HepG2 (cell line): Measurements from ENCODE around the gene PLXNB2. TPM values are rescaled to one million over a fixed set of nuclear protein-coding genes. Genes with fewer than 3 reads are reported as not detected.

Experiments
- AGO1 ChIP-seq: fragments of 200-400 bp; formaldehyde crosslinking; IDR thresholded peaks from 2 replicates; pipeline ENCODE4 v1.6.1; 2017; ENCODE audit warnings: mild to moderate bottlenecking, low read depth, low read length, moderate library complexity; ENCODE audit not compliant: poor library complexity, severe bottlenecking
- ATF1 ChIP-seq: IDR thresholded peaks from 2 replicates; pipeline ENCODE4 v1.6.1; 2016; ENCODE audit warnings: mild to moderate bottlenecking, control low read depth
- GFI1 ChIP-seq: sonication (generic); formaldehyde crosslinking; IDR thresholded peaks from 2 replicates; pipeline ENCODE4 v1.5.0; 2020; ENCODE audit warnings: missing genetic modification reagents, mild to moderate bottlenecking, borderline replicate concordance
- ISL2 ChIP-seq: sonication (generic); formaldehyde crosslinking; IDR thresholded peaks from 2 replicates; pipeline ENCODE4 v1.5.0; 2020; ENCODE audit warnings: missing genetic modification reagents
- KMT2A ChIP-seq: sonication (generic); formaldehyde crosslinking; IDR thresholded peaks from 2 replicates; pipeline ENCODE4 v1.4.0; 2020; ENCODE audit warnings: missing genetic modification reagents
- NFE2L1 ChIP-seq: sonication (generic); formaldehyde crosslinking; IDR thresholded peaks from 2 replicates; pipeline ENCODE4 v1.4.0; 2020; ENCODE audit warnings: missing genetic modification reagents, mild to moderate bottlenecking, borderline replicate concordance
- NFYC ChIP-seq: IDR thresholded peaks from 2 replicates; pipeline ENCODE4 v1.6.1; 2016; ENCODE audit warnings: missing genetic modification reagents, missing compliant biosample characterization
- NONO ChIP-seq, 2 experiments: fragments of 450-650 bp in 1 of 2; sonication (generic) in 1 of 2; formaldehyde crosslinking in 1 of 2; IDR thresholded peaks in 1 of 2; conservative IDR thresholded peaks in 1 of 2; 2 replicates each; pipeline versions ENCODE4 v1.6.1 to v1.8.0; 2017 to 2022; ENCODE audit warnings: mild to moderate bottlenecking in 1 of 2, missing genetic modification reagents in 1 of 2, moderate library complexity in 1 of 2
- NR2F2 ChIP-seq: IDR thresholded peaks from 2 replicates; pipeline ENCODE4 v1.6.1; 2012; ENCODE audit warnings: low read depth, inconsistent platforms, borderline replicate concordance
- PHF20 ChIP-seq: sonication (generic); formaldehyde crosslinking; IDR thresholded peaks from 2 replicates; pipeline ENCODE4 v1.5.0; 2020; ENCODE audit warnings: mild to moderate bottlenecking, missing genetic modification reagents
- PHF21A ChIP-seq: sonication (generic); formaldehyde crosslinking; IDR thresholded peaks from 2 replicates; pipeline ENCODE4 v1.5.0; 2020; ENCODE audit warnings: mild to moderate bottlenecking, missing genetic modification reagents
- RORA ChIP-seq: sonication (generic); formaldehyde crosslinking; IDR thresholded peaks from 2 replicates; pipeline ENCODE4 v1.5.0; 2020; ENCODE audit warnings: mild to moderate bottlenecking, missing genetic modification reagents, moderate library complexity
- TBX2 ChIP-seq: sonication (generic); formaldehyde crosslinking; IDR thresholded peaks from 2 replicates; pipeline ENCODE4 v1.5.0; 2020; ENCODE audit warnings: missing genetic modification reagents, mild to moderate bottlenecking, borderline replicate concordance
- TCF12 ChIP-seq, 2 experiments: fragments of 450-650 bp in 1 of 2; sonication (generic) in 1 of 2; formaldehyde crosslinking in 1 of 2; IDR thresholded peaks; 2 replicates each; pipeline versions ENCODE4 v1.6.1 to v1.8.0; 2017 to 2022; ENCODE audit warnings: antibody characterized with exemption in 1 of 2, mild to moderate bottlenecking in 1 of 2, missing genetic modification reagents in 1 of 2, moderate library complexity in 1 of 2
- ZNF317 ChIP-seq: sonication (generic); formaldehyde crosslinking; IDR thresholded peaks from 2 replicates; pipeline ENCODE4 v1.5.0; 2020; ENCODE audit warnings: mild to moderate bottlenecking, missing genetic modification reagents
- ZNF558 ChIP-seq: sonication (generic); formaldehyde crosslinking; IDR thresholded peaks from 2 replicates; pipeline ENCODE4 v1.9.0; 2022; ENCODE audit warnings: mild to moderate bottlenecking, missing genetic modification reagents, borderline replicate concordance
- ZSCAN20 ChIP-seq: sonication (generic); formaldehyde crosslinking; IDR thresholded peaks from 2 replicates; pipeline ENCODE4 v1.4.0; 2020; ENCODE audit warnings: missing genetic modification reagents, mild to moderate bottlenecking, borderline replicate concordance
- polyA plus RNA-seq, 8 experiments: library from polyadenylated mRNA; depleted of rRNA in 3 of 8; stranded (reverse) in 7 of 8; unstranded in 1 of 8; fragments of >200 nt; fragmentation: Illumina TruSeq in 4 of 8; extraction: Trizol in 4 of 8; gene quantifications; 2 replicates each; pipeline versions ENCODE4 v1.2.1 to v1.2.3, GENCODE V29; 2011 to 2016; ENCODE audit warnings: low read depth in 4 of 8, missing spikeins in 1 of 8, mixed read lengths in 1 of 8; ENCODE audit not compliant: insufficient read depth in 1 of 8
- total RNA-seq, 5 experiments: library from RNA; depleted of rRNA; stranded (reverse); fragments of >200 nt; fragmentation: Illumina TruSeq; extraction: Trizol; gene quantifications; 2 replicates each; pipeline ENCODE4 v1.2.3, GENCODE V29; 2016; ENCODE audit warnings: low read depth in 1 of 5
- TF ChIP-seq, protein P1 (sequence below): IDR thresholded peaks from 2 replicates; pipeline ENCODE4 v1.6.1; 2018; ENCODE audit warnings: missing genetic modification reagents, mild to moderate bottlenecking, missing compliant biosample characterization
- TF ChIP-seq, protein P2 (sequence below): sonication (generic); formaldehyde crosslinking; conservative IDR thresholded peaks from 2 replicates; pipeline ENCODE4 v1.4.0; 2020; ENCODE audit warnings: missing genetic modification reagents
- TF ChIP-seq, protein P3 (sequence below): sonication (generic); formaldehyde crosslinking; IDR thresholded peaks from 2 replicates; pipeline ENCODE4 v1.4.0; 2020; ENCODE audit warnings: missing genetic modification reagents

PLXNB2 gene
- total and polyA plus RNA-seq, 2 of the 13 experiments (the other 11 are each of a cell fraction or from before 2014, with no cell fraction given): 32.6 to 68.9 TPM

DNA sequence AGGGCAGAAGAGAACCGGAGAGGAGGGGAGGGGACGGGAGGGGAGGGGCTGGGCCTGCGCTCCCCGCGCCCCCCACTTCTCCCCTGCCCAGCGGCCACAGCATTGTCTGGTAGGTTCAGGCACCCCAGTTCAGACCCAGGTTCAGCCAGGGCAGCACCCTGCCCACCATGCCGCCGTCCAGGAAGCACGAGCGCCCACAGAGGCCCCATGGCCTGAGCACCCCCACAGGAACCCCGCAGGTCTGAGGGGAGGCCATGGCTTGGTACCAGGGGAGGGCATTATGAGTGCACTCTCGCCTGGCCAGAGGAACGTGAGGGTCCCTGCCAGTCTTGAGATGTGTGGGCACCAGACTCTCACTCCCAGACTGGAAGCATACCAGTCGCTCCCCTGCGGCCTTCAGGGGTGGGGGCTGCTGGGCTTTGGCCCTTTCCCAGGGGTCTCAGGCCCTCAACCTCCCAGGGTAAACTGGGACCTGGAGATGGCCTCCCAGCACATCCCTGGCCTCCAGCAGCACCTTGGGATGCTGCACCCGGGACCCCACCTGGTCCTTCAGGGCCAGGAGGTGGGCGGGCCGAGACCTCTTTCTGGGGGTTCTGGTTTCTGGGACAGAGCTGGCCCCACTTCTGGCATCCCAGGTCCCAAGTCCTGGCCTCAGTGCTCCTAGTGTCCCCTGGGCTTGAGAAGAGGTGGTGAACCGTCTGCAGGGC is 597 bp upstream of the PLXNB2 start (continued):
- TF ChIP-seq ZNF317 (CRISPR knock-in tag) (no peak), RORA (CRISPR knock-in tag) (no peak), PHF21A (0 out of 2 replicates have a peak, but pooled peaks have one; percentile 47), ZSCAN20 (CRISPR knock-in tag) (no peak), TBX2 (CRISPR knock-in tag) (no peak; the same call in 1 of the 2 replicates), NFYC (CRISPR knock-in tag) (no peak), ATF1 (CRISPR knock-in tag) (no peak), GFI1 (CRISPR knock-in tag) (0 out of 2 replicates have a peak, but pooled peaks have one; percentile 8), PHF20 (no peak), NR2F2 (no peak), ISL2 (no peak), NFE2L1 (no peak), NONO (IDR thresholded peaks at IDR 0.05) (no peak), NONO (CRISPR knock-in tag; conservative IDR thresholded peaks at IDR 0.05) (no peak), ZNF558 (CRISPR knock-in tag) (no peak), TCF12 (IDR thresholded peaks at IDR 0.05) (no peak), TCF12 (CRISPR knock-in tag; IDR thresholded peaks at IDR 0.05) (no peak), AGO1 (peak; percentile 37), KMT2A (CRISPR knock-in tag) (no peak)
- TF ChIP-seq, protein P1, sequence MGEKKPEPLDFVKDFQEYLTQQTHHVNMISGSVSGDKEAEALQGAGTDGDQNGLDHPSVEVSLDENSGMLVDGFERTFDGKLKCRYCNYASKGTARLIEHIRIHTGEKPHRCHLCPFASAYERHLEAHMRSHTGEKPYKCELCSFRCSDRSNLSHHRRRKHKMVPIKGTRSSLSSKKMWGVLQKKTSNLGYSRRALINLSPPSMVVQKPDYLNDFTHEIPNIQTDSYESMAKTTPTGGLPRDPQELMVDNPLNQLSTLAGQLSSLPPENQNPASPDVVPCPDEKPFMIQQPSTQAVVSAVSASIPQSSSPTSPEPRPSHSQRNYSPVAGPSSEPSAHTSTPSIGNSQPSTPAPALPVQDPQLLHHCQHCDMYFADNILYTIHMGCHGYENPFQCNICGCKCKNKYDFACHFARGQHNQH (CRISPR knock-in tag): 0 out of 2 replicates have a peak, but pooled peaks have one; percentile 25
- TF ChIP-seq, protein P2, sequence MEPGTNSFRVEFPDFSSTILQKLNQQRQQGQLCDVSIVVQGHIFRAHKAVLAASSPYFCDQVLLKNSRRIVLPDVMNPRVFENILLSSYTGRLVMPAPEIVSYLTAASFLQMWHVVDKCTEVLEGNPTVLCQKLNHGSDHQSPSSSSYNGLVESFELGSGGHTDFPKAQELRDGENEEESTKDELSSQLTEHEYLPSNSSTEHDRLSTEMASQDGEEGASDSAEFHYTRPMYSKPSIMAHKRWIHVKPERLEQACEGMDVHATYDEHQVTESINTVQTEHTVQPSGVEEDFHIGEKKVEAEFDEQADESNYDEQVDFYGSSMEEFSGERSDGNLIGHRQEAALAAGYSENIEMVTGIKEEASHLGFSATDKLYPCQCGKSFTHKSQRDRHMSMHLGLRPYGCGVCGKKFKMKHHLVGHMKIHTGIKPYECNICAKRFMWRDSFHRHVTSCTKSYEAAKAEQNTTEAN (CRISPR knock-in tag): no peak
- TF ChIP-seq, protein P3, sequence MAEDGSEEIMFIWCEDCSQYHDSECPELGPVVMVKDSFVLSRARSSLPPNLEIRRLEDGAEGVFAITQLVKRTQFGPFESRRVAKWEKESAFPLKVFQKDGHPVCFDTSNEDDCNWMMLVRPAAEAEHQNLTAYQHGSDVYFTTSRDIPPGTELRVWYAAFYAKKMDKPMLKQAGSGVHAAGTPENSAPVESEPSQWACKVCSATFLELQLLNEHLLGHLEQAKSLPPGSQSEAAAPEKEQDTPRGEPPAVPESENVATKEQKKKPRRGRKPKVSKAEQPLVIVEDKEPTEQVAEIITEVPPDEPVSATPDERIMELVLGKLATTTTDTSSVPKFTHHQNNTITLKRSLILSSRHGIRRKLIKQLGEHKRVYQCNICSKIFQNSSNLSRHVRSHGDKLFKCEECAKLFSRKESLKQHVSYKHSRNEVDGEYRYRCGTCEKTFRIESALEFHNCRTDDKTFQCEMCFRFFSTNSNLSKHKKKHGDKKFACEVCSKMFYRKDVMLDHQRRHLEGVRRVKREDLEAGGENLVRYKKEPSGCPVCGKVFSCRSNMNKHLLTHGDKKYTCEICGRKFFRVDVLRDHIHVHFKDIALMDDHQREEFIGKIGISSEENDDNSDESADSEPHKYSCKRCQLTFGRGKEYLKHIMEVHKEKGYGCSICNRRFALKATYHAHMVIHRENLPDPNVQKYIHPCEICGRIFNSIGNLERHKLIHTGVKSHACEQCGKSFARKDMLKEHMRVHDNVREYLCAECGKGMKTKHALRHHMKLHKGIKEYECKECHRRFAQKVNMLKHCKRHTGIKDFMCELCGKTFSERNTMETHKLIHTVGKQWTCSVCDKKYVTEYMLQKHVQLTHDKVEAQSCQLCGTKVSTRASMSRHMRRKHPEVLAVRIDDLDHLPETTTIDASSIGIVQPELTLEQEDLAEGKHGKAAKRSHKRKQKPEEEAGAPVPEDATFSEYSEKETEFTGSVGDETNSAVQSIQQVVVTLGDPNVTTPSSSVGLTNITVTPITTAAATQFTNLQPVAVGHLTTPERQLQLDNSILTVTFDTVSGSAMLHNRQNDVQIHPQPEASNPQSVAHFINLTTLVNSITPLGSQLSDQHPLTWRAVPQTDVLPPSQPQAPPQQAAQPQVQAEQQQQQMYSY (CRISPR knock-in tag): no peak
